GM21825 (cell line): ENCODE data around the gene KLHL21.
"Not testable (repeated sequence)": the region's sequence is repeated elsewhere in the genome, so short reads cannot be mapped to it uniquely, and the experiment has no call there.

Experiments
- ATAC-seq: cut with Tn5 transposase; IDR thresholded peaks from one replicate; pipeline ENCODE4 v1.9.1; 2021; ENCODE audit warnings: mild to moderate bottlenecking, moderate library complexity; ENCODE audit not compliant: unreplicated experiment

Gene KLHL21, protein sequence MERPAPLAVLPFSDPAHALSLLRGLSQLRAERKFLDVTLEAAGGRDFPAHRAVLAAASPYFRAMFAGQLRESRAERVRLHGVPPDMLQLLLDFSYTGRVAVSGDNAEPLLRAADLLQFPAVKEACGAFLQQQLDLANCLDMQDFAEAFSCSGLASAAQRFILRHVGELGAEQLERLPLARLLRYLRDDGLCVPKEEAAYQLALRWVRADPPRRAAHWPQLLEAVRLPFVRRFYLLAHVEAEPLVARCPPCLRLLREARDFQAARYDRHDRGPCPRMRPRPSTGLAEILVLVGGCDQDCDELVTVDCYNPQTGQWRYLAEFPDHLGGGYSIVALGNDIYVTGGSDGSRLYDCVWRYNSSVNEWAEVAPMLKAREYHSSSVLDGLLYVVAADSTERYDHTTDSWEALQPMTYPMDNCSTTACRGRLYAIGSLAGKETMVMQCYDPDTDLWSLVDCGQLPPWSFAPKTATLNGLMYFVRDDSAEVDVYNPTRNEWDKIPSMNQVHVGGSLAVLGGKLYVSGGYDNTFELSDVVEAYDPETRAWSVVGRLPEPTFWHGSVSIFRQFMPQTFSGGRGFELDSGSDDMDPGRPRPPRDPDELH

DNA sequence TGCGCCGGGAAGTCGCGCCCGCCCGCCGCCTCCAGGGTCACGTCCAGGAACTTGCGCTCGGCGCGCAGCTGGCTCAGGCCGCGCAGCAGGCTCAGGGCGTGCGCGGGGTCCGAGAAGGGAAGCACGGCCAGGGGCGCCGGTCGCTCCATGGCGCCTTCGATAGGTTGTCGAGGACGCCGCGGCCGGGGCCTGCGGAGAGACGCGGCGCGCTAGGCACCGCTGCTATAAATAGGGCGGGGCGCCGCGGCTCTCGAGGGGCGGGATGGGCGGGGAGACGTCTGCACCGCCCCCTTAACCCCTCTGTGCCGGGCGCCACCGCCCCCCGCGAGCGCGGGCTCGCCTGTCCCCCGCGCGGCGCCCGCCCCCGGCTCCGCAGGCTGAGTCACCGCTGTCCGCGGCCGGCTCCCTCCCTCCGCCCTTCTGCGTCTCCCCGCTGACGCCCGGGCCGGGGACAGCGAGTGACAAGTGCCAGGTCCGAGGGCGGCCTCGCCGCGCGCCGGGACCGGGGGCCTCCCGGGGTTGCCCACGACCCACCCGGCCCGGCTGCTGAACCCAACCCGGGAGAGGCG lies at the start of gene KLHL21:
TSS of gene KLHL21 (minus strand) at position 201 of the 569 bp plus-strand sequence. CDS start at position 149, 52 bp downstream.
- ATAC-seq: peak; percentile 44

DNA sequence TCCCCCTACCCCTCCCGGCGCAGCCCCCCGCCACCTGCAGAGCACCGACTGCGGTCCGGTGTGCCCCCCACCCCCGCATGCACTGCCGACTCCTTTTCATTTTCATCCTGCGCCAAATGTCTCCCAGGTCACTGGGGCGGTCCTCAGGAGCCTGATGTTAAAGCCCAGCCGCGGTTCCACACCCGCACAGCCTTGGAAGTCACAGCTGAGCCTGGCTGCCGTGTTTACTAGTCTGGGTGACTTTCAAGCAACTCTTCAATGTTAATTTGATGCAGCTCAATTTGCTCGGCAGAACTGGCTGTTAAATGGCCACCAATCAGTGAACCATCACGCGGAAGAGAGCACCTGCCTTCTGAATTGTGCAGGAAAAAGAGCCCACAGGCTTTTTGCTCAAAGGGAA lies 49.2 kb upstream of the KLHL21 start:
- no peak for ATAC-seq

DNA sequence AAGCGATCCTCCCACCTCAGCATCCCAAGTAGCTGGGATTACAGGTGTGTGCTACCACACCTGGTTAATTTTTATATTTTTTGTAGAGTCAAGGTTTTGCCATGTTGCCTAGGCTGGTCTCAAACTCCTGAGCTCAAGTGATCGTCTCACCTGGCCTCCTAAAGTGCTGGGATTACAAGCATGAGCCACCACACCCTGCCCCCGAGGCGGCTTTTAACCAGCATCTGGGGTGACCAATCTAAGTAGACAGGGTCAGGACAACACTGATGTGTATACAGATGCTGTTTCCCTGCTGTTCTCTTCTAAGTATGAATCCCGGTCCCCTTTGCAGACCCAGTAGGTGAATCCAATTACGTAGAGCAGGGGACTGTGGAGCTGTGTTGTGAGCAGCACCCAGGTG lies 45.9 kb upstream of the KLHL21 start:
- ATAC-seq: no peak

DNA sequence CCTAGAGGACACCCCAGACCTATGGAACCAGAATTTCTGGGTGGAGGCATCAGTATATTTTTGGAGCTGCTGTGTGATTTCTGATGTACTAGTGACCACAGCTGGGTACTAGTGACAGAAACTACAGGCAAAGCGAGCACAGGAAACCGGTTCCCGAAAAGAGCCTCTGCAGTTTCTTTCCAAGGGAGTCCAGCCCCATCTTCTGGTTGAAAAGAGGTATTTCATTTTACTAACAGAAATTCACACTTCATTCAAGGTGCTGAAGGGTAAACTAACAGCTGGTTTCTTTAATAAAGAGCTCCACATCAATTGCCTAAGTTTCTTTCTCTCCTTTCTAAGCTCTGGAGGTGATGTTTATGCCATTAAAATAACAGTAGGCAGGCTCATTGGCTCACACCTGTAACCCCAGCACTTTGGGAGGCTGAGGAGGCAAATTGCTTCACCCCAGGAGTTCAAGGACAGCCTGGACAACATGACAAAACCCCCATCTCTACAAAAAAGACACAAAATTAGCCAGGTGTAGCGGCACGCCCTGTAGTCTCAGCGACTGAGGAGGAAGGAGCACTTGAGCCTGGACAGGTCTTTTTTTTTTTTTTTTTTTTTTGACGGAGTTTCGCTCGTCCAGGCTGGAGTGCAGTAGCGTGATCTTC lies 44.0 kb upstream of the KLHL21 start:
- ATAC-seq: no peak

DNA sequence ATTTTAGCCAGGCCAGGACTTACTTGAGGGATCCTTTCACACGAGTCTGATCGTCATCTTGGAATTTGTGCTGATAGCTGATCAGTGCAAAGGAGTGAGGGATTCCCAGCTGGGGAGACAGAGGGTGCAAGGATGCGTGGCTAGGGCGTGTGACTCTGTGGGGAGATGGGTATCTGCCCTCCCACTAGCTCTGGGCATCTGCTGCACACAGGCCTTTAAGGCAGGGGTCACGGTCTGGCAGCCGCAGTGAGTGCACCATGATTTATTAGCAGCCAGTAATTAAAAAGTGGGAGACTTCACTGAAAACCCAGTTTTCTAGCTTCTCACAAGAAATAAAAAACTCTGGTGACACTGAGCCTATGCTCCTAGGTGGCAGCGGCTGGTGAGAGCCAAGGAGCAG lies 42.3 kb upstream of the KLHL21 start:
- no peak for ATAC-seq

DNA sequence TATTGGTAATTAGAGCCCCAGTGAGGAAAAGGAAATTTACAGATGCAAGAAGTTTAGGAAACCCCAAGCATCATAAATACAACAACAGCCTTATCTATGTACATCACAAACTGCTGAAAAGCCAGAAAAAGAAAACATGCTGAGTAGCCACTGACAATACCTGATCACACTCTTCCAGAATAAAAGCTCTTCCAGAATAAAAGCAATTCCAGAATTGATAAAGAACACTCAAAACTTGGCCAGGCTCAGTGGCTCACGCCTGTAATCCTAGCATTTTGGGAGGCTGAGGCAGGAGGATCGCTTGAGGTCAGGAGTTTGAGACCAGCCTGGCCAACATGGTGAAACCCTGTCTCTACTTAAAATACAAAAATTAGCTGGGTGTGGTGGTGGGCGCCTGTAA lies 38.2 kb upstream of the KLHL21 start:
- ATAC-seq: not testable (repeated sequence)

DNA sequence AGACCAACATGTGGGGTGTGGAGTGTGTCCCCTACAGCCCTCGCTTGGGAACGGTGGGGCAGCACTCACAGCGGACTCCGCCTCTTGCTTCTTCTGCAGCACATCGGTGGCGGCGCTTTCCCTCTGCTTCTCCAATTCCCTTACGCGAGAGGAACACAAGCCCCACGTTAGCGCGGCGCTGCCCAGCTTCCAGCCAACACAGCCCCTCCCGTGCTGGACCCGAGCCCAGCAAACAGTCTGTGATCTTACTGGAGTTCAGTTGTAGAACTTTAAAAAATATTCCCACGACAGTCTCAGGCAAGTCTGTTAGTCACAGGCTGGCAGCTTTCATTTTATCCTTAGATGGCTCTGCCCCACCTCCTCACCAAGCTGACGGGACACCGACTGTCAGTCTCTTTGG lies 35.6 kb upstream of the KLHL21 start:
- no peak for ATAC-seq

DNA sequence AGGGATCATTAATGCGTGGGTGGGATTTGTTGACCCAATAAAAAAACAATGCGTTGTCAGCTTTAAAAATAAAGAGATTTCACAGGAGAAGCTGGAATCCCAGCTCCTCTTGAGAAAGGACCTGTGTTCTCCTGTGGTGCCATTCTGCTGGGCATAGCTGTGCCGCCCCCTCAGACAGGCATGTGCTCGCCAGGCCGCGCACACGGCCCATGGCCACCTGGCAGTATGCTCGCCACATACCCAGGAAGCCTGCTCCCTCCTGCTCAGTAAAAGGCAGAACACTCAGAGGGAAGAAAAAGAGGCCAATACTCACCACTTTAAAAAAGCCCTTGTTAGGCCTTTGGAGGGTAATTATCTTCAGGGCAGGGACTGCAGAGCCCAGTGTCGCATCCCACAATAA lies 35.1 kb upstream of the KLHL21 start:
- ATAC-seq: no peak

DNA sequence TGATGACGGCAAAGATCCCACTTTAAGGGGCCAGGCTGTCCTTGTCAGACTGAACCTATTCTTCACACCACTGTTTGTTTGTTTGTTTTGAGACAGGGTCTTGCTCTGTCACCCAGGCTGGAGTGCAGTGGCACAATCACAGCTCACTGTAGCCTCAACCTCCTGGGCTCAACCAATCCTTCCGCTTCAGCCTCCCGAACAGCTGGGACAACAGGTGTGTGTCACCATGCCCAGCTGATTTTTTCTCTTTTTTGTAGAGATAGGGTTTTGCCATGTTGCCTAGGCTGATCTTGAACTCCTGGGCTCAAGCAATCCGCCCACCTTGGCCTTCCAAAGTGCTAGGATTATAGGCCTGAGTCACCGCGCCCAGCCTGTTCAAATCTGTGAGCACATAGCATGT lies 34.1 kb upstream of the KLHL21 start:
- not testable (repeated sequence) for ATAC-seq

DNA sequence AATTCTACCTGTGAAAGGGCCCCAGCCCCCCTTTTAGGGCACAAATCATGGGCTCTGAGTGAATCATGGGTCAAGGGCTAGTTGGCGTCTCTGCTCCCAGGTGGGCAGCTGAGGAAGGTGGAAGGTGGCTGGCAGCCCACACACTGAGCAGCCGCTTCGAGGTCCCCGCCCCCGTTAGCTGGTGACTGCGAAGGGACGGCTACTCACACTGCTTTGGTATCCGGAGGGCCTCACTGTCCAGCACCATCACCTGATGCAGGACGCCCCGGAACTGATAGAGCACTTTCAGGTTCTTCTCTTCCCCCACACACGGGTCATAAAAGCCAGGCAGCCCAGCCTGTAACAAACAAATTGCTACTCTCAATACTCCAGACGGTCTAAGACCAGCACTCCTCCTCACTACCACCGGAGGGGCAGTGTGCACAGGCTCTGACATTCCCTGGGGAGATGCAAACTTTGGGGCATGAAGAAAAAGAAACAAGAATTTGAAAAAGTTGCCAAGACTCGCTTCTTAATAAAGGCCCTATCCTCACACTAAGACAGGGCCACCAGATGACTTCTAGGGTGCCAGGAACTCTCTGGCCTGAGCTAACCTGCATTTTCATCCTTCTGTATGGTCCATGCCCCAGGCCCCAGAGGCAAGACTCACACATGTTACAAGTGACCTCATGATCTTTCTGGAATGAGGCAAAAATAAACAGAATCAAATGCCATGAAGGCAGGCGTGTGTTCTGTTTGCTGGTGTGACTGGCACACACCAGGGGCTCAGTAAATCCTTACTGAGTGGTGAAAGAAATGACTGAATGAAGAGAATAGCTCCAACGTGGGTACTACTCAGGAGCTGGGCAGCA lies 33.5 kb upstream of the KLHL21 start:
- no peak for ATAC-seq

DNA sequence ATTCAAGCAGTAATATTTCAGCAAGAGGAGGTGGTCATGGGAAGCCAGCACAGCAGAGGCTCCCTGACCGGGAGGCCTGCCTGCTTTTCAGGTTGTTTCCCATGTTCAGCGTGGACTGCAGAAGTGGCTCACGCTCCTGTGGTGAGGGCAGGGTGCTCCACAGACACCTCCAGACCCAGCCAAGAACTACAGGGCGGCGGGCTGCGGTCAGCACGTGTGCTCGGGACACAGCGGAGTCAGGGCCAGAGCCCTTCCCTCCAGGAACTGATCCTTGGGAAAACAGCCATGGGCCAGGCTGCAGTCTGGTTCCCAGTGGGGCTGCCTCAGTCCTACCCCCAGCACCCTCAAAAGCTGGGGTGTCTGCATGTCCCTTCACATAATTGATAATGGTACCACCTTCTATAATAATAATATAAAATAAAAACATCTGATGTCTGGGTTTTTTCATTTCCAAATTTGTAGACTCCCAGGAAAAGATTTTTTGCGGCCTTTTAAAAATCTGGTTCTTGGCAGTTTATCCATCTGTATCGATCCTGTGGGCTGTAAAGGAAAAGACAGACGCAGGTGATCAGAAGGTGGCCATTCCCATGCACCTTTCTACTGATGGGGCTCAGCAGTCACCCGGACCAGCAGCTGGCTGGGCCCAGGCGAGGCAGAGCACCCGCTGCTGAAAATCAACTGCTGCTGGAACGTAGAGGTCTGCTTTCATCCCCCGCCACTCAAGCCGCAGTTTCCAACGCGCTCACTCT lies 32.7 kb upstream of the KLHL21 start:
- no peak for ATAC-seq

DNA sequence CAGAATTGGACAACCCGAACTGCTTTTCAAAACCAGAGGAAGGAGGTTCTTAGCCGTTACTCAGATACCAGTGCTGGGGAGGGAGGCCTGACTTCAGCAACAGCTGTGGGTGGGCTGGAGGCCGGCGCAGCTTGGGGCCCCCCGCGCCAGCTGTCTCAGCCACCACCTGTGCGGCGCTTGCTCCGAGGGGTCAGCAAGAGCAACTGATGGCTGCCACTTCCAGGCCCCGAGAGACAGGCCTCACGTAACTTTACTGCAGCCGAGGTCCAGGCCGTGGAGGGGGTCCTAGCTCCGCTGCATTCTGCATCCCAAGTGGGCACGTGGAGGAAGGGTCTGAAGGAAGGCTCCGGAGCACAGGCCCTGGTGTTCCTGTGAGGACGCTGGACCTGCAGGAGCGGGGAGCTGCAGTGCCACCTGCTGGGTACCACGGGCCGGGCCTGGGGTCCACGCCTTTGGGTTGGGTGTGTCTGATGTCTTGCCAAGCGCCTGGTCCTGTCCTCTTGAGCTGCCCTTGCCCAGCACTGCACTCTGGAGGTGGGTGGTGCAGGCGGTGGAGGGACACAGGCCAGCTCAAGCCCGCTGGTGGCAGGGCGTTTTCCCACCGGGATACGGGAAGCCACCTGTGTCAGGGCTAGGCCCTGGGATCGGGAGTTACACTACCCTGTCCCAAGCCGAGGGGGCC lies 31.8 kb upstream of the KLHL21 start:
- no peak for ATAC-seq

DNA sequence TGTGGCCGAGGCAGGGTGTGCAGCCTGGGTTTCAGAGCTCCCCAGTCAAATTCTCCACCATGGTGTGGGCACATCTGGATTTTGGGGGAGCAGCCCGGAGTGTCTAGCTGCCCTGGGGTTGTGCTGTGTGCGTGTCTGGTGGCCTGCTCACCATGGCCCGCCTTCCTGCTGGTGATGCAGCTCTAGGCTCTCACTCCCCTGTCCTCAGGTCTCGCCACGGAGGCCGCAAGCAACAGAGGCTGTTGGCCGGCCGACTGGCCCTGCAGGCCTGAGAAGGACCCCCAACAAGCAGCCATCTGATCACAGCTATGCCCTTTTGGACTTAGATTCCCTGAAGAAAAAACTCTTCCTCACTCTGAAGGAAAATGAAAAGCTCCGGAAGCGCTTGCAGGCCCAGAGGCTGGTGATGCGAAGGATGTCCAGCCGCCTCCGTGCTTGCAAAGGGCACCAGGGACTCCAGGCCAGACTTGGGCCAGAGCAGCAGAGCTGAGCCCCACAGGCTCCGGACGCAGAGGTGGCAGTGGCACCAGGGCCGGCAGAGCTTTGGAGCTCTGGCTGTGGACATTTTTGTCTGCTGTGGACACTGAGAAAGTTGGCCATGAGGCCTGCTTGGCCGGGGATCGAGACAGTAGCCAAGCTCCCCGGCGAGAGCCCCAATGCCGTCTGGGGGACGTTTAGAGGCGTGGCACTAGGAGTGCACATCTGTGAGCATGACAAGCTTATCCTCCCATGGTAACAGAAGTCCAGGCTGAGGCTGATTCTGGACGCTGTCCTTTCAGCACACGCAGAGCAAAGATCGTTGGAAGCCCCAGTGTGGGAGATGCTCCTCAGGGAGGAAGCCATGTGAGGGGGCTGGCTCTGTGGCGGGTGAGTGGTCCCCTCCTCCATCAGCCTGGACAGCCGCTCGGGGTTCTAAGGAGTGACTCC lies 30.2 kb upstream of the KLHL21 start:
- ATAC-seq: no peak

DNA sequence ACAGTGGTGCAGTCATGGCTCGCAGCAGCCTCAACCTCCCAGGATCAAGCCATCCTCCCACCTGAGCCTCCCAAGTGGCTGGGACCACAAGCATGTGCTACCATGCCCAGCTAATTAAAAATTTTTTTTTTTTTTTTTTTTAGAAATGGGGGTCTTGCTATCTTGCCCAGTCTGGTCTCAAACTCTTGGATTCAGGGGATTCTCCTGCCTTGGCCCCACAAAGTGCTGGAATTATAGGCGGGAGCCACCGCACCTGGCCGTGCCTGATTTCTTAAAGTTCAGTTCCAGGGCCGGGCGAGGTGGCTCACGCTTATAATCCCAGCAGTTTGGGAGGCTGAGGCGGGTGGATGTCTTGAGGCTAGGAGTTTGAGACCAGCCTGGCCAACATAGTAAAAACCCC lies 28.4 kb upstream of the KLHL21 start:
- ATAC-seq: no peak

DNA sequence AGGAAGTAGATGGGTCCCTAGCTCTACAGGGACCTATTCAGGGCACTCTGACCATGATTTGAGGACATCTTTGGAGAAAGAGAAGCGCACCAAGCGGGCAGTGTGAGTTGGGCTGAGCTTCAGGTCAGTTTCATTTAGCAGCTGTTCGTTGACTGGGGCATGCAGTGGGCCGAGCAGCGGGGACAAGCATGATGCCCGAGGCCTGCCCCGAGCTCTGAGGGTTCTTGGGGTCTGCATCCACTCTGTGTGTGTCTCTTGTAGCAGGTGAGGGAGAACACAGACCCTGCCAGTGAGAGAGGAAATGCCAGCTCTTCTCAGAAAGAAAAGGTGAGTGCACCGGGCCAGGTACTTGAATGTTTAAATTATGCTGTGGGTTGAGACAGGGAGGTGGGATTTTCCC lies 27.4 kb upstream of the KLHL21 start:
- ATAC-seq: no peak

DNA sequence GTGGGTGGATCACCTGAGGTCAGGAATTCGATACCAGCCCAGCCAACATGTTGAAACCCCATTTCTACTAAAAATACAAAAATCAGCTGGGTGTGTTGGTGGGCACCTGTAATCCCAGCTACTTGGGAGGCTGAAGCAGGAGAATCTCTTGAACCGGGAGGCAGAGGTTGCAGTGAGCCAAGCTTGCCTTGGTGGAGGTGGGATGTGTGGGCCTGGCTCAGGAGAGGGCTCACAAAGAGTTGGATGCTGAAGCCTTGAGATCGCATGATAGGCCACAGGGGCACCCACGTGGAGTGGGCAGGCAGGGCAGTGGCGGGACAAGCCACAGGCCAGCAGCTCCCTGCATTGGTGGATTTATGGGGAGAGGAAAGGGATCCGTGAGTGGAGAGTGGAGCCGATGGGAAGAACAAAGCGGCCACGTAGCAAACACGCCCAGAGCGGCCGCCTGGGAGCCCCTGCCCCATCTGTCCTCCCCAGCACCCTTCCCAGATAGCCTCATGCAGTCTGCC lies 26.4 kb upstream of the KLHL21 start:
- ATAC-seq: no peak

DNA sequence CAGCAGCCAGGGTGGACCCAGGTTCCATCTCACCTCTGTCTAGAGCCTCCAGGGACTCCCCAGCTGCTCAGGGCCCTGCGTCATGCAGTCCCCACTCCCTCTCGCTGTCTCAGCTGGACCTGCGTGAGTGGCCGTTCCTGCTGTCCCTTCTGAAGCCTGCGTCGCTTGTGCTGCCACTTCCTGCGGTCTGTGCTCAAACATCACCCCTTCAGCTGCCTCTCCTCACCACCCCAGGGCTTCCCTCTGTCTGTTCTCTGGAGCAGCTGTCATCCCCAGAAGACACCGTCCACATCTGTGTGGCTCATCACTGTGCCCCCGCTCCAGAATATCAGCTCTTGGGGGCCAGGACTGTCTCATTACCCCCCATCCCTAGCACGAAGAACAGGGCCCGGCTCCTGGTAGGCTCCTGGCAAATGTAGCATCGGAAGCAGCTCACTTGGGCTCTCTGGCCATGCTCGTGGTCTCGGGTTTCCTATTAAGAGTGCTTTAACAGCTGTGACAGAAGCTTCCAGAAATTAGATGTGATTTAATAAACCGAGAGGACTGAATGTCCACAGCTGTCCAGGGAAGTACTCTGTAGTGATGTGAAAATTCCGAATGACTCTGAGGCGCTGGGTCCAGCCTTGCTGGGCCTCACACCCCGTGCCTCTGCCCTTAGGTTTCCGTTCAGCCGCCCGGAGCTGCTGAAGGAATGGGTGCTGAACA lies 25.3 kb upstream of the KLHL21 start:
- ATAC-seq: no peak

DNA sequence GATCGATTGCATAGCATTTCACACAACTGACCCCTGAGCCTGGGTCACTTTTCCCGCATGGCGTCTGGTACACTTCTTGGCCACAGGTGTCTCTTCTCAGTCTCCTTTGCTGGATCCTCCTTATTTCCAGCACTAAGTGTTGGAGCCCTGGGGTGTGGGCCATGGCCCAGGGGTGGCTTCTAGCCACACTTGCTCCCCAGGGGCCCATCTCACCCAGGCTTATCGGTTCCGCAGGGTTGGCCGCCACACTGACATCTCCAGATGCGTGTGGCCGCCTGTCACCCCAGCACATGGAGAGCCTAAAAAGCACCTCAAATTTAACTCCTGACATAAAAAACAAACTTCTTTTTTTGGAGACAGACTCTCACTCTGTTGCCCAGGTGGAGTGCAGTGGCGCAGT lies 24.4 kb upstream of the KLHL21 start:
- ATAC-seq: no peak
